GM13976 (cell line): ENCODE results near the gene BCL3.

Source experiments
- DNase-seq: peaks from one replicate; pipeline ENCODE4 v3.0.0; 2012; ENCODE audit warnings: low spot score
- in situ Hi-C: fragments of 300-500 bp; cut with MboI; formaldehyde crosslinking; loops from one replicate; pipeline ENCODE4 v1.12.0; 2022; ENCODE audit warnings: low sequenced_read_pairs, mixed read lengths, inconsistent platforms; ENCODE audit not compliant: unreplicated experiment
- TF ChIP-seq, protein P1 (sequence below): IDR thresholded peaks from 2 replicates; pipeline ENCODE4 v1.5.1; 2012; ENCODE audit warnings: borderline replicate concordance, mild to moderate bottlenecking; ENCODE audit not compliant: insufficient read depth; ENCODE audit errors: extremely low read depth, missing control alignments, control extremely low read depth

Gene BCL3

DNA sequence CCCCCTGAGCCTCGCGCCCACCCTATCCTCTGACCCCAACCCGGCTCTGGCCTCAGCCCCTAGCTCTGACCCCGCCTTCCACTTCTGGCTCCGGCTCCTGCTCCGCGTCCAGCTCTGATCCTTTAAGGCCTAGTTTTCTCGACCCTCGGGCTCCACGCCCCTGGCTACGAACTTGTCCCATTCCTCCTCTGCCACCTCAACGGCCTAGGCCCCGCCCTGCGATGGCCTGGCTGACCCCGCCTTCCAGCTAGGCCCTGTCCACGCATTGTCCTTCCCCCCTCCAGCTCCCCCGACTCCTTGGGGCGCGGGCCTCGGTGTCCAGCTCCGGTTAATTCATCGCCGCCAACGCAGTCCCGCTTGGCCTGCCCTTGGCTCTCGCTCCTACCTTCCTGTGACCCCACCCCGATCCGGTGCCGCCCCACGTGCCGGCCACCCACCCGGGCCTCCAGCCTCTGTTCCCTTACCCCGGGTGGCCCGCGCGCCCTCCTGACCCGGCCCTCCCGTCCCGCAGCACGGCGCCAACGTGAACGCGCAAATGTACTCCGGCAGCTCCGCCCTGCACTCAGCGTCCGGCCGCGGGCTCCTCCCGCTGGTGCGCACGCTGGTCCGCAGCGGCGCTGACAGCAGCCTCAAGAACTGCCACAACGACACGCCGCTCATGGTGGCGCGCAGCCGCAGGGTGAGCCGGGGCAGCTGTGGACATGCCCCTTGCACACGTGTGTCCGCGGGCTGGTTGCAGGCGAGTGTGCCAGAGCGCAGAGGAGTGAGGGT lies 9.4 kb downstream of the BCL3 start:
- DNase-seq, result no peak
- TF ChIP-seq, protein P1, sequence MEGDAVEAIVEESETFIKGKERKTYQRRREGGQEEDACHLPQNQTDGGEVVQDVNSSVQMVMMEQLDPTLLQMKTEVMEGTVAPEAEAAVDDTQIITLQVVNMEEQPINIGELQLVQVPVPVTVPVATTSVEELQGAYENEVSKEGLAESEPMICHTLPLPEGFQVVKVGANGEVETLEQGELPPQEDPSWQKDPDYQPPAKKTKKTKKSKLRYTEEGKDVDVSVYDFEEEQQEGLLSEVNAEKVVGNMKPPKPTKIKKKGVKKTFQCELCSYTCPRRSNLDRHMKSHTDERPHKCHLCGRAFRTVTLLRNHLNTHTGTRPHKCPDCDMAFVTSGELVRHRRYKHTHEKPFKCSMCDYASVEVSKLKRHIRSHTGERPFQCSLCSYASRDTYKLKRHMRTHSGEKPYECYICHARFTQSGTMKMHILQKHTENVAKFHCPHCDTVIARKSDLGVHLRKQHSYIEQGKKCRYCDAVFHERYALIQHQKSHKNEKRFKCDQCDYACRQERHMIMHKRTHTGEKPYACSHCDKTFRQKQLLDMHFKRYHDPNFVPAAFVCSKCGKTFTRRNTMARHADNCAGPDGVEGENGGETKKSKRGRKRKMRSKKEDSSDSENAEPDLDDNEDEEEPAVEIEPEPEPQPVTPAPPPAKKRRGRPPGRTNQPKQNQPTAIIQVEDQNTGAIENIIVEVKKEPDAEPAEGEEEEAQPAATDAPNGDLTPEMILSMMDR, result no peak
- in situ Hi-C loops, result no loop called here

DNA sequence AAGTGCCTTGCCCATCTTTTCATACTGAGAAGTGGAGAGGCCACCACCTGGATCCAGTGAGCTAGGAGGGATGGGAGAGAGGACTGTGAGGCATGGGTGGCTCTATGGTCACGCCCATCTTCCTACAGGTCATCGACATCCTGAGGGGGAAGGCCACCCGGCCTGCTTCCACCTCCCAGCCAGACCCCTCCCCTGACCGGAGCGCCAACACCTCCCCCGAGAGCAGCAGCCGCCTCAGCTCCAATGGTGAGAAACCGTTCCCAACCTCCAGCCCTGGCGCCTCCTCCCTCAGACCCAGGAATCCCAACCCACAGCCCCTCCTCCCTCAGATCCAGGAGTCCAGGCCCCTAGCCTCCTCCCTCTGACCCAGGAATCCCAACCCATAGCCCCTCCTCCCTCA lies 10.1 kb downstream of the BCL3 start:
- DNase-seq, result no peak
- in situ Hi-C loops, result no loop called here
- TF ChIP-seq, protein P1, result no peak

DNA sequence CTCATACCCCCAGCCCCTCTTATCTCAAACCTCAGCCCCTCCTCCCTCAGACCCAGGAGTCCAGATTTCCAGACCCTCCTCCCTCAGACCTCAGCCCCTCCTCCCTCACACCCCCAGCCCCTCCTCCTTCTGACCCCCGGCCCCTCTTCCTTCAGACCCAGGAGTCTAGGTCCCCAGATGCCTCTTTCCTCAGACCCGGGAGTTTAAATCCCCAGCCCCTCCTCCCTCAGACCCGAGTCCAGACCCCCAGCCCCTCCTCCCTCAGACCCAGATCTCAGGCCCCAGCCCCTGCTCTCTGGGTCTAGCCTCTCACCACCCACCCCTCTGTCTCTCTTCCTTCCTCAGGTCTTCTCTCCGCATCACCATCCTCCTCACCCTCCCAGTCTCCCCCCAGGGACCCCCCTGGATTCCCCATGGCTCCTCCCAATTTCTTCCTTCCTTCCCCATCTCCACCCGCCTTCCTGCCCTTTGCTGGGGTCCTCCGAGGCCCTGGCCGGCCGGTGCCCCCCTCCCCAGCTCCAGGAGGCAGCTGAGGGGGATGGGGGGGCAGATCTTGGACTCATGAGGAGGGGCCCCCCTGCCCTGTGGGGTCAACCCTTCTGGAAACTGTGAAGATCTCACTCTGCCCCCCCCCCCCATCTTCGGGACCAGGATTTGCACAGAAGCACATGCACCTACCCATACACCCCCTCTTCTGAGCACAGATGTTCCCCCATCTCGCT lies 10.7 kb downstream of the BCL3 start:
- DNase-seq, result no peak
- in situ Hi-C loops, result no loop called here
- TF ChIP-seq, protein P1, result no peak

DNA sequence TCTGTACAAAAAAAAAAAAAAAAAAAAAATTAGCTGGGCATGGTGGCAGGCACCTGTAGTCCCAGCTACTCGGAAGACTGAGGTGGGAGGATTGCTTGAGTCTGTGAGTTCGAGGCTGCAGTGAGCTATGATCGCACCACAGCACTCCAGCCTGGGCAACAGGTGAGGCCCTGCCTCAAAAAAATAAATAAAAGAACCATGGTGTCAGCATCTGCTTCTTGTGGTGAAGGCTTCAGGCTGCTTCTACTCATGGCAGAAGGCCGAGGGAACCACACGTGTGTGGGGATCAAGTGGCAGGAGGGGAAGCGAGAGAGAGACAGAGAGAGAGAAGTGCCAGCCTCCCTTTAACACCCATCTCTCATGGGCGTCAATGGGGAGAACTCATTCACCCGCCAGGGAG lies 13.5 kb downstream of the BCL3 start:
- no peak for DNase-seq
- TF ChIP-seq, protein P1, result no peak
- in situ Hi-C loops, result no loop called here

DNA sequence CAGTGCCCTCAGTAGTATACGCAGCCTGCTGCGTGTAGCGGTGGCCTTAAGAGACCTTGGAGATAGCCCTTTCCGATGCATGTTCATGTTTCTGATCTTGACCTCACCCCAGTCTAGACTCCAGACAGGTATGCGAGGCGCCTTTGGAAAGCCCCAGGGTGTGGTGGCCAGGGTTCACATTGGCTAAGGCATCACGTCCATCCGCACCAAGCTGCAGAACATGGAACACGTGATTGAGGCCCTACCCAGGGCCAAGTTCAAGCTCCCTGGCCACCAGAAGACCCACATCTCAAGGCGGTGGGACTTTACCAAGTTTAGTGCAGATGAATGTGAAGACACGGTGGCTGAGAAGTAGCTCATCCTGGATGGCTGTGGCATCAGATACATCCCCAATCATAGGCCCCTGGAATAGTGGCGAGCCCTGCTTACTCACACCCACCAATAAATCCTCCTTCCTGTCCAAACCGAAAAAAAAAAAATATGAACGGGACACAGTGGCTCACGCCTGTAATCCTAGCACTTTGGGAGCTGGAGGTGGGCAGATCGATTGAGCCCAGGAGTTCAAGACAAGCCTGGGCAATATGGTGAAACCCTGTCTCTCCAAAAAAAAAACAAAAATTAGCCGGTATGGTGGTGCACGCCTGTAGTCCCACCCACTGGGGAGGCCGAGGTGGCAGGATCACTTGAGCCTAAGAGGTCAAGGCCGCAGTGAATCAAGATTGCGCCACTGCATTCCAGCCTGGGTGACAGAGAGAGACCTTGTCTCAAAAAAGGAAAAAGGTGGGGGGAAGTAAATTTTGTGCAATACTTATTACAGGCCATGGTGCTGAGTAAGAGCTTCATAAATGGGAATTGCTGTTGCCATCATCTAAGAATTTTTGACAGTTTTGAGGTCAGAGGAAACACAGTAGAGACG lies 16.8 kb downstream of the BCL3 start:
- TF ChIP-seq, protein P1, result no peak
- in situ Hi-C loops, result no loop called here
- no peak for DNase-seq

DNA sequence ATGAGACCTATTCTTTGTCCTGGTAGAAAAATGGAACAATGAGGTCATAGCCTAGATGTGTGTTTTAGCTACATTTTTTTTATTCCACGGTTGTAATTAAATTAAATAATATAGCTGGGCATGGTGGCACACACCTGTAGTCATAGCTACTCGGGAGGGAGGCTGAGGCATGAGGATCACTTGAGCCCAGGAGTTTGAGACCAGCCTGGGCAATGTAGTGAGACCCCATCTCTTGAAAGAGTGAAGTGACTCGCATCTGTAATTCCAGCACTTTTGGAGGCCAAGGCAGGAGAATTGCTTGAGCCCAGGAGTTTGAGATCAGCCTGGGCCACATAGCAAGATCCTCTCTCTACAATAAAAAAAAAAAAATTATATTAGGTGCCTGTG lies 17.4 kb downstream of the BCL3 start:
- DNase-seq, result no peak
- TF ChIP-seq, protein P1, result no peak
- in situ Hi-C loops, result no loop called here
